Measurements from ENCODE around the gene PRKG1. TPM values are rescaled to one million over a fixed set of nuclear protein-coding genes. Genes with fewer than 3 reads are reported as not detected.

Gene PRKG1
- polyA plus RNA-seq, 4 donors = 0.45 to 7.4 (median 1.3) TPM

GRCh38 chr10:52343439-52343838, 1269.2 kb downstream of the PRKG1 start:
- DNase-seq (no peak), FAIRE-seq (no peak)
- WGBS, 3 donors = 65 to 79% (median 72%) methylated on average over 4 of the region's 4 CpGs
- Histone ChIP-seq H3K4me1 (ENCODE audit: control insufficient read depth in 3 of 3, insufficient read depth in 2 of 3, low read depth in 1 of 3, low read length in 2 of 3) (no peaks in the 10 kb centered on the region), H3K36me3 (ENCODE audit: control insufficient read depth in 3 of 3, insufficient read depth in 2 of 3, low read depth in 1 of 3, low read length in 3 of 3) (no peaks in the 10 kb centered on the region), H3K9me3 (ENCODE audit: control insufficient read depth in 2 of 2, insufficient read depth in 1 of 2, low read depth in 1 of 2, low read length in 1 of 2) (peaks cover 0 to 9% of the 10 kb centered on the region in 2 donors), H3K4me3 (ENCODE audit: low read depth in 1 of 3, low read length in 3 of 3) (no peak overlapping the region), H3K27ac (ENCODE audit: low read depth in 1 of 3, low read length in 2 of 3) (no peak overlapping the region), H3K27me3 (ENCODE audit: control insufficient read depth in 3 of 3, insufficient read depth in 3 of 3, low read length in 3 of 3) (peaks cover 0 to 2% (median 0%) of the 10 kb centered on the region in 3 donors)

- Histone ChIP-seq H3K27ac (ENCODE audit: low read depth in 1 of 3, low read length in 2 of 3) (no peak overlapping the region), H3K27me3 (ENCODE audit: control insufficient read depth in 3 of 3, insufficient read depth in 3 of 3, low read length in 3 of 3) (no peaks in the 10 kb centered on the region), H3K9me3 (ENCODE audit: control insufficient read depth in 2 of 2, insufficient read depth in 1 of 2, low read depth in 1 of 2, low read length in 1 of 2) (peaks cover 0 to 9% of the 10 kb centered on the region in 2 donors), H3K4me1 (ENCODE audit: control insufficient read depth in 3 of 3, insufficient read depth in 2 of 3, low read depth in 1 of 3, low read length in 2 of 3) (no peaks in the 10 kb centered on the region), H3K4me3 (ENCODE audit: low read depth in 1 of 3, low read length in 3 of 3) (no peak overlapping the region), H3K36me3 (ENCODE audit: control insufficient read depth in 3 of 3, insufficient read depth in 2 of 3, low read depth in 1 of 3, low read length in 3 of 3) (no peaks in the 10 kb centered on the region)
- FAIRE-seq = no peak
- no peak for DNase-seq
- 91 to 94% (median 93%) methylated on average over 24 to 27 of the region's 27 CpGs for WGBS, 3 donors
These were observed 1272.4 kb downstream of the PRKG1 start for GRCh38 chr10:52346394-52347326.

GRCh38 chr10:52347327-52347667, 1273.0 kb downstream of the PRKG1 start:
- Histone ChIP-seq H3K4me3 (ENCODE audit: low read depth in 1 of 3, low read length in 3 of 3) (no peak overlapping the region), H3K4me1 (ENCODE audit: control insufficient read depth in 3 of 3, insufficient read depth in 2 of 3, low read depth in 1 of 3, low read length in 2 of 3) (no peaks in the 10 kb centered on the region), H3K9me3 (ENCODE audit: control insufficient read depth in 2 of 2, insufficient read depth in 1 of 2, low read depth in 1 of 2, low read length in 1 of 2) (peaks cover 0 to 9% of the 10 kb centered on the region in 2 donors), H3K27me3 (ENCODE audit: control insufficient read depth in 3 of 3, insufficient read depth in 3 of 3, low read length in 3 of 3) (no peaks in the 10 kb centered on the region), H3K36me3 (ENCODE audit: control insufficient read depth in 3 of 3, insufficient read depth in 2 of 3, low read depth in 1 of 3, low read length in 3 of 3) (no peaks in the 10 kb centered on the region), H3K27ac (ENCODE audit: low read depth in 1 of 3, low read length in 2 of 3) (no peak overlapping the region)
- WGBS, 3 donors = 88 to 97% (median 89%) methylated on average over 5 of the region's 5 CpGs
- DNase-seq = no peak
- no peak for FAIRE-seq

Other genes starting within 250 kb of the PRKG1 start
- 10 to 100 TPM; 11.1 to 47.1 (median 29.1) TPM for gene A1CF, start 188.9 kb upstream of the PRKG1 start, polyA plus RNA-seq